WTC11 (cell line): ENCODE measurements around the gene GRK4. TPM values are rescaled to one million over a fixed set of nuclear protein-coding genes. Genes with fewer than 3 reads are reported as not detected.

Source experiments
- ATAC-seq: fragments of 200-7000 bp; cut with Tn5 transposase; 2 replicates; pipeline ENCODE4 v1.10.0; 2021; ENCODE audit warnings: mild to moderate bottlenecking, moderate library complexity
- CTCF ChIA-PET: fragments of 300-600 bp; sonication (Branson Sonifier 250); formaldehyde crosslinking; loops from one replicate; lab custom pipeline; 2021; ENCODE audit warnings: antibody characterized with exemption; lab: Charles Lee
- POLR2A ChIA-PET: fragments of 350-600 bp; sonication (Branson Sonifier 250); formaldehyde crosslinking; loops from one replicate; lab custom pipeline; 2021; ENCODE audit warnings: antibody characterized with exemption; lab: Charles Lee
- DNase-seq: peaks from one replicate; pipeline ENCODE4 v3.0.0; 2021; ENCODE audit warnings: low spot score
- H3K27ac Mint-ChIP-seq: 2 replicates; pipeline ENCODE4 v1.8.0; 2021; ENCODE audit warnings: mixed read lengths
- H3K27me3 Mint-ChIP-seq: 2 replicates; pipeline ENCODE4 v1.8.0; 2021; ENCODE audit warnings: low read depth, mild to moderate bottlenecking, moderate library complexity, mixed read lengths
- H3K36me3 Mint-ChIP-seq: 2 replicates; pipeline ENCODE4 v1.8.0; 2021; ENCODE audit warnings: mixed read lengths
- H3K4me1 Mint-ChIP-seq: 2 replicates; pipeline ENCODE4 v1.8.0; 2022; ENCODE audit warnings: mixed read lengths
- H3K4me3 Mint-ChIP-seq: 2 replicates; pipeline ENCODE4 v1.8.0; 2021; ENCODE audit warnings: mild to moderate bottlenecking, moderate library complexity, mixed read lengths
- H3K9me3 Mint-ChIP-seq: 2 replicates; pipeline ENCODE4 v1.8.0; 2021; ENCODE audit warnings: mixed read lengths
- CREB1 ChIP-seq: sonication (generic); formaldehyde crosslinking; IDR thresholded peaks from 2 replicates; pipeline ENCODE4 v1.8.0; 2023; ENCODE audit warnings: mild to moderate bottlenecking, missing genetic modification reagents
- E2F1 ChIP-seq: sonication (generic); formaldehyde crosslinking; IDR thresholded peaks from 2 replicates; pipeline ENCODE4 v1.8.0; 2022; ENCODE audit warnings: mild to moderate bottlenecking, missing genetic modification reagents
- HMGA2 ChIP-seq: fragments of 250-450 bp; sonication (Bioruptor Pico); IDR thresholded peaks from 2 replicates; pipeline ENCODE4 v1.4.0; 2021; ENCODE audit warnings: mild to moderate bottlenecking, moderate library complexity
- MAX ChIP-seq: sonication (generic); formaldehyde crosslinking; IDR thresholded peaks from 2 replicates; pipeline ENCODE4 v1.8.0; 2022; ENCODE audit warnings: mild to moderate bottlenecking, missing genetic modification reagents
- MLX ChIP-seq: sonication (generic); formaldehyde crosslinking; IDR thresholded peaks from 2 replicates; pipeline ENCODE4 v1.8.1; 2023; ENCODE audit warnings: mild to moderate bottlenecking, missing genetic modification reagents, moderate library complexity
- MYBL2 ChIP-seq: sonication (generic); formaldehyde crosslinking; IDR thresholded peaks from 2 replicates; pipeline ENCODE4 v1.8.1; 2023; ENCODE audit warnings: mild to moderate bottlenecking, moderate library complexity, missing genetic modification reagents
- NFATC4 ChIP-seq: fragments of 250-450 bp; sonication (Bioruptor Pico); IDR thresholded peaks from 2 replicates; pipeline ENCODE4 v1.9.0; 2021; ENCODE audit warnings: mild to moderate bottlenecking
- NFYB ChIP-seq: sonication (generic); formaldehyde crosslinking; conservative IDR thresholded peaks from 2 replicates; pipeline ENCODE4 v1.8.0; 2022; ENCODE audit warnings: low read depth, missing genetic modification reagents
- NR2C2 ChIP-seq: sonication (generic); formaldehyde crosslinking; IDR thresholded peaks from 2 replicates; pipeline ENCODE4 v1.8.0; 2022; ENCODE audit warnings: mild to moderate bottlenecking, missing genetic modification reagents
- PRRX2 ChIP-seq: fragments of 250-450 bp; sonication (Bioruptor Pico); IDR thresholded peaks from 2 replicates; pipeline ENCODE4 v1.8.0; 2021; ENCODE audit warnings: mild to moderate bottlenecking
- RELA ChIP-seq: sonication (generic); formaldehyde crosslinking; IDR thresholded peaks from 2 replicates; pipeline ENCODE4 v1.8.1; 2022; ENCODE audit warnings: missing genetic modification reagents, mild to moderate bottlenecking, borderline replicate concordance
- RORB ChIP-seq: fragments of 250-450 bp; sonication (Bioruptor Pico); IDR thresholded peaks from 2 replicates; pipeline ENCODE4 v1.9.0; 2021; ENCODE audit warnings: mild to moderate bottlenecking
- STAT6 ChIP-seq: sonication (generic); formaldehyde crosslinking; conservative IDR thresholded peaks from 2 replicates; pipeline ENCODE4 v1.8.1; 2023; ENCODE audit warnings: mild to moderate bottlenecking, low read depth, missing genetic modification reagents, moderate library complexity
- USF2 ChIP-seq: sonication (generic); formaldehyde crosslinking; IDR thresholded peaks from 2 replicates; pipeline ENCODE4 v1.8.1; 2023; ENCODE audit warnings: mild to moderate bottlenecking, missing genetic modification reagents, moderate library complexity
- ZBTB43 ChIP-seq: sonication (generic); formaldehyde crosslinking; IDR thresholded peaks from 2 replicates; pipeline ENCODE4 v1.8.1; 2023; ENCODE audit warnings: mild to moderate bottlenecking, missing genetic modification reagents
- ZMAT4 ChIP-seq: fragments of 250-450 bp; sonication (Bioruptor Pico); IDR thresholded peaks from 2 replicates; pipeline ENCODE4 v1.9.0; 2021; ENCODE audit warnings: mild to moderate bottlenecking
- ZNF281 ChIP-seq: sonication (generic); formaldehyde crosslinking; IDR thresholded peaks from 2 replicates; pipeline ENCODE4 v1.8.0; 2023; ENCODE audit warnings: mild to moderate bottlenecking, missing genetic modification reagents
- ZNF396 ChIP-seq: fragments of 250-450 bp; sonication (Bioruptor Pico); IDR thresholded peaks from 2 replicates; pipeline ENCODE4 v1.8.0; 2021; ENCODE audit warnings: mild to moderate bottlenecking, moderate library complexity, borderline replicate concordance
- ZNF423 ChIP-seq: fragments of 250-450 bp; sonication (Bioruptor Pico); IDR thresholded peaks from 2 replicates; pipeline ENCODE4 v2.1.2; 2022; ENCODE audit warnings: mild to moderate bottlenecking, moderate library complexity
- total RNA-seq: library from RNA; stranded (reverse); gene quantifications from 3 replicates; pipeline ENCODE4 v1.2.3, GENCODE V29; 2021

The GRK4 gene
- total RNA-seq, 1 experiment from 2014 or later: 1.4 TPM

- H3K27me3 Mint-ChIP-seq: no peaks in the 10 kb centered on the region
- ATAC-seq (no peak), DNase-seq (no peak)
- H3K9me3 Mint-ChIP-seq: no peaks in the 10 kb centered on the region
- CTCF ChIA-PET: no interaction called here
- TF ChIP-seq NFATC4 (CRISPR knock-in tag): no peak
- no peak for TF ChIP-seq NR2C2 (CRISPR knock-in tag)
- no peak for TF ChIP-seq HMGA2 (CRISPR knock-in tag)
- no peak for TF ChIP-seq E2F1 (CRISPR knock-in tag)
- no peak for TF ChIP-seq RELA (CRISPR knock-in tag)
- no peak for TF ChIP-seq ZBTB43 (CRISPR knock-in tag)
- no peak for TF ChIP-seq MYBL2 (CRISPR knock-in tag)
- no peak for TF ChIP-seq RORB (CRISPR knock-in tag)
- TF ChIP-seq PRRX2 (CRISPR knock-in tag): no peak
- TF ChIP-seq ZNF423 (CRISPR knock-in tag): no peak
- no peak for TF ChIP-seq USF2 (CRISPR knock-in tag)
- H3K36me3 Mint-ChIP-seq: no peaks in the 10 kb centered on the region
- POLR2A ChIA-PET: no interaction called here
- peaks cover 12% of the 10 kb centered on the region for H3K4me1 Mint-ChIP-seq
- no peak overlapping the region for H3K4me3 Mint-ChIP-seq
- peak overlapping the region; percentile 82; the same call in 1 of the 2 replicates for H3K27ac Mint-ChIP-seq
These were observed 114.4 kb downstream of the GRK4 start for GRCh38 chr4:3077796-3078195.

- H3K27ac Mint-ChIP-seq: 0 out of 2 replicates have a peak overlapping the region, but pooled peaks have one; percentile 1
- no peaks in the 10 kb centered on the region for H3K27me3 Mint-ChIP-seq
- H3K36me3 Mint-ChIP-seq: peaks cover 6% of the 10 kb centered on the region
- H3K4me3 Mint-ChIP-seq: no peak overlapping the region
- no peak for ATAC-seq
- no peak for TF ChIP-seq STAT6 (CRISPR knock-in tag)
- peaks cover 5% of the 10 kb centered on the region for H3K9me3 Mint-ChIP-seq
- POLR2A ChIA-PET: no interaction called here
- peaks cover 12% of the 10 kb centered on the region for H3K4me1 Mint-ChIP-seq
- DNase-seq: no peak
- CTCF ChIA-PET: interaction anchor here (1.0 to 1.1 kb wide), 2 partner anchors 33 to 355 kb away, joined by 3 to 7 read pairs; no protein-coding TSS in a partner anchor
These were observed 116.3 kb downstream of the GRK4 start for GRCh38 chr4:3079694-3080123.

- Mint-ChIP-seq H3K4me1 (no peaks in the 10 kb centered on the region), H3K27me3 (no peaks in the 10 kb centered on the region), H3K27ac (peak overlapping the region; percentile 0; the same call in 1 of the 2 replicates), H3K9me3 (peaks cover 5% of the 10 kb centered on the region), H3K4me3 (no peak overlapping the region), H3K36me3 (peaks cover 13% of the 10 kb centered on the region)
- CTCF ChIA-PET: no interaction called here
- no peak for ATAC-seq
- POLR2A ChIA-PET: no interaction called here
- DNase-seq: no peak
- TF ChIP-seq RELA (CRISPR knock-in tag): no peak
- no peak for TF ChIP-seq ZMAT4 (CRISPR knock-in tag)
- no peak for TF ChIP-seq NFYB (CRISPR knock-in tag)
- no peak for TF ChIP-seq ZNF396 (CRISPR knock-in tag)
- TF ChIP-seq CREB1: no peak
- no peak for TF ChIP-seq ZNF281
- no peak for TF ChIP-seq MLX (CRISPR knock-in tag)
- no peak for TF ChIP-seq MAX (CRISPR knock-in tag)
These were observed 119.6 kb downstream of the GRK4 start for GRCh38 chr4:3082925-3083515.
